MM.1S (cell line): ENCODE measurements around the gene CAMKK1.
"Not testable (repeated sequence)": the region's sequence is repeated elsewhere in the genome, so short reads cannot be mapped to it uniquely, and the experiment has no call there.

Experiments
- DNase-seq: peaks from one replicate; pipeline ENCODE4 v3.0.0-alpha.2; 2015
- H2AFZ ChIP-seq: fragments of 300-600 bp; sonication (generic); 2 replicates; pipeline ENCODE4 v1.6.0; 2016; ENCODE audit warnings: antibody characterized with exemption, low read length
- H3F3A ChIP-seq: fragments of 300-600 bp; sonication (generic); 2 replicates; pipeline ENCODE4 v1.6.1; 2016; ENCODE audit warnings: mild to moderate bottlenecking, antibody characterized with exemption, low read length, moderate library complexity, mixed read lengths; ENCODE audit not compliant: insufficient read depth
- H3K27ac ChIP-seq: fragments of 300-600 bp; sonication (generic); 2 replicates; pipeline ENCODE4 v1.5.1; 2016; ENCODE audit warnings: mild to moderate bottlenecking, low read length
- H3K27me3 ChIP-seq: fragments of 300-600 bp; sonication (generic); replicated peaks from 2 replicates; pipeline ENCODE4 v1.6.0; 2016; ENCODE audit warnings: low read length; ENCODE audit not compliant: insufficient read depth
- H3K36me3 ChIP-seq: fragments of 300-600 bp; sonication (generic); replicated peaks from 2 replicates; pipeline ENCODE4 v1.6.1; 2016; ENCODE audit warnings: mild to moderate bottlenecking, low read length, mixed read lengths; ENCODE audit not compliant: insufficient read depth
- H3K4me1 ChIP-seq: fragments of 300-600 bp; sonication (generic); 2 replicates; pipeline ENCODE4 v1.6.1; 2016; ENCODE audit warnings: low read length, mixed read lengths
- H3K4me2 ChIP-seq: fragments of 300-600 bp; sonication (generic); 2 replicates; pipeline ENCODE4 v1.6.0; 2016; ENCODE audit warnings: low read depth, low read length
- H3K4me3 ChIP-seq: fragments of 300-600 bp; sonication (generic); 2 replicates; pipeline ENCODE4 v1.5.1; 2016; ENCODE audit warnings: low read length, mixed read lengths
- H3K79me2 ChIP-seq: fragments of 300-600 bp; sonication (generic); 2 replicates; pipeline ENCODE4 v1.6.1; 2016; ENCODE audit warnings: mixed run types, low read length, mixed read lengths
- H3K9ac ChIP-seq: fragments of 300-600 bp; sonication (generic); 2 replicates; pipeline ENCODE4 v1.6.1; 2016; ENCODE audit warnings: low read length, mixed read lengths
- H3K9me2 ChIP-seq: fragments of 300-600 bp; sonication (generic); replicated peaks from 2 replicates; pipeline ENCODE4 v1.6.1; 2016; ENCODE audit warnings: mild to moderate bottlenecking, low read length, mixed read lengths; ENCODE audit not compliant: insufficient read depth
- H3K9me3 ChIP-seq: fragments of 300-600 bp; sonication (generic); replicated peaks from 2 replicates; pipeline ENCODE4 v1.6.1; 2016; ENCODE audit warnings: mild to moderate bottlenecking, low read length, mixed read lengths; ENCODE audit not compliant: insufficient read depth
- H4K20me1 ChIP-seq: fragments of 300-600 bp; sonication (generic); 2 replicates; pipeline ENCODE4 v1.6.1; 2016; ENCODE audit warnings: mild to moderate bottlenecking, low read length, moderate library complexity, mixed read lengths; ENCODE audit not compliant: insufficient read depth
- EZH2 ChIP-seq: fragments of 300-600 bp; sonication (generic); optimal IDR thresholded peaks from 2 replicates; pipeline ENCODE3; 2017; ENCODE audit warnings: low read depth, mild to moderate bottlenecking, antibody characterized with exemption, low read length, mixed read lengths
- EZH2phosphoT487 ChIP-seq: fragments of 300-600 bp; sonication (generic); IDR thresholded peaks from 2 replicates; pipeline ENCODE4 v1.6.1; 2018; ENCODE audit warnings: antibody characterized with exemption, low read length
- TF ChIP-seq, protein P1 (sequence below): fragments of 300-600 bp; sonication (generic); IDR thresholded peaks from 2 replicates; pipeline ENCODE4 v1.5.1; 2016; ENCODE audit warnings: antibody characterized with exemption, low read length, mixed read lengths

The CAMKK1 gene

DNA sequence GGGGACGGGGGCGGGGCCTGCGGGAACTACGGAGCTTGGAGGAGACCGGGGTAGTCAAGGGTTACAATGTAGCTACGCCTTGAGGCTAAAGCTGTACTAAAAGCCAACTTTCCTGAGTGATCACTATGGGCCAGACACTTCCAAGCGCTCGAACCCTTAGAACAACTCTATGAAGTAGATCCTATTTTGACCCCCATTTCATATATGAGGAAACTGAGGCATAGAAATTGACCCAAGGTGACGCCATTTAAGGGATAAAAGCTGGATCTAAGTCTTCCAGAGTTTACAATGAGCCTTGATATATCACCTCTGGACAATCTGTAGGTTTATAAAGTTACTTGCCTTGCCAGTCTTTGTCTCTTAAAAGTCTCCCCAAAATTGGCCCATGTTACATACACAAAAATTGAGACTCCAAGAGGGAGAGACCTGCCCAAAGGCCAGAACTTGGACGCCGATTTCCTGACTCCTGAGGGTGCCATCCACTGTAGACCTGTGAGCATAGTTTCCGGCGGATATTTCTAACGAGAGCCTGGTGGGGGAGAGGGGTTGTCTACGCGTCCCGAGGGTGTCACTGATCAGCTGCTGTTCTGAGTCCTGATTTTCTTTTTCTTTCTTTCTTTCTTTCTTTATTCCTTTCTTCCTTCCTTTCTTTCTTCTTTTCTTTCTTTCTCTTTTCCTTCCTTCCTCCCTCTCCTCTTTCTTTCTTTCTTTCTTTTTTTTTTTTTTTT, 46.3 kb downstream of the CAMKK1 start:
- Histone ChIP-seq H4K20me1 (no peaks in the 10 kb centered on the region), H3K27me3 (peaks cover 5% of the 10 kb centered on the region; the same call in 1 of the 2 replicates), H2AFZ (peak overlapping the region; percentile 72), H3K9ac (no peak overlapping the region), H3K27ac (no peak overlapping the region), H3K79me2 (peaks cover 45% of the 10 kb centered on the region), H3K36me3 (no peaks in the 10 kb centered on the region), H3K9me2 (no peaks in the 10 kb centered on the region), H3F3A (no peaks in the 10 kb centered on the region), H3K4me2 (peak overlapping the region; percentile 62), H3K4me1 (peaks cover 7% of the 10 kb centered on the region), H3K4me3 (peak overlapping the region; percentile 99), H3K9me3 (no peaks in the 10 kb centered on the region)
- DNase-seq, result no peak
- TF ChIP-seq, protein P1, sequence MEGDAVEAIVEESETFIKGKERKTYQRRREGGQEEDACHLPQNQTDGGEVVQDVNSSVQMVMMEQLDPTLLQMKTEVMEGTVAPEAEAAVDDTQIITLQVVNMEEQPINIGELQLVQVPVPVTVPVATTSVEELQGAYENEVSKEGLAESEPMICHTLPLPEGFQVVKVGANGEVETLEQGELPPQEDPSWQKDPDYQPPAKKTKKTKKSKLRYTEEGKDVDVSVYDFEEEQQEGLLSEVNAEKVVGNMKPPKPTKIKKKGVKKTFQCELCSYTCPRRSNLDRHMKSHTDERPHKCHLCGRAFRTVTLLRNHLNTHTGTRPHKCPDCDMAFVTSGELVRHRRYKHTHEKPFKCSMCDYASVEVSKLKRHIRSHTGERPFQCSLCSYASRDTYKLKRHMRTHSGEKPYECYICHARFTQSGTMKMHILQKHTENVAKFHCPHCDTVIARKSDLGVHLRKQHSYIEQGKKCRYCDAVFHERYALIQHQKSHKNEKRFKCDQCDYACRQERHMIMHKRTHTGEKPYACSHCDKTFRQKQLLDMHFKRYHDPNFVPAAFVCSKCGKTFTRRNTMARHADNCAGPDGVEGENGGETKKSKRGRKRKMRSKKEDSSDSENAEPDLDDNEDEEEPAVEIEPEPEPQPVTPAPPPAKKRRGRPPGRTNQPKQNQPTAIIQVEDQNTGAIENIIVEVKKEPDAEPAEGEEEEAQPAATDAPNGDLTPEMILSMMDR, result no peak
- TF ChIP-seq EZH2 (no peak), EZH2phosphoT487 (no peak)

DNA sequence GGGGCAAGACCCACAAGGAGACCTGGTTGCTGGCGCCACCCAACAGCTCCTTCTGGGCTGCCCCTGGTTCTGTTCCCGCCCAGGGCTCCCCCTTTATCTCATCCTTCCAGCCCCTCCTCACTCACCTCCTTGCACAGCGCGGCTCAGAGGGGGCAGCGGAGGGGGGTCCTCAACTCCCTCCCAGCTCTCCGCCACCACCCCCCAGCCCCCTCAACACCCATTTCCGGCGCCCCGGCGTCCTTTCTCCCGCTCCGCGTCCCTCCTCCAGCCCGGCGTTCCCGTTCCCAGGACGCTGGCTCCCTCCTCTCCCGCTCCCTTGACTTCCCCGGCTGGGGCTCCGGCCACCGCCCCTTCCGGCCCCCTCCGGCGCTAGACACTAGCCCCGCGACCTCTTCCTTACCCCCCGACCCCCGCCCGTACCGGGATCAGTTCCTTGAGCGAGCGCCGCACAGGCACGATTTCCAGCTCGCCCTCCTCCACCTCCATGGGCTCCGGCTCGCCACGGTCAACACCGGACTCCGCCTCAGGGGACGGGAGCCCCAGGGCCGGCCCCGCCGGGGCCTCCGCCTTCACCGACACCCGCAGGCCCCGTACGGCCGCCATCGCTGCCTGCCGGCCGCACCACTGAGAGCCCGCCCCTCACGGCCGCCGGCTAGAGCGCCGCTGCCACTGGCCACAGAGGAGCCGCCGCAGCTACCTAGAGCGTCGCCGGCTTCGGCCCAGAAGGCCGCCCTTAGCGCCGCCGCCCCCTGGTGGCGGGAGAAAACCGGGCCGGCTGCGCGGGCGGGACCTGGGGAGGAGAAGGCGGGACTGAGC, 47.0 kb downstream of the CAMKK1 start, which contains the start of gene NCBP3:
Gene NCBP3, minus strand, starts transcription at position 626 of the 816 bp plus-strand sequence. Its CDS starts 23 bp downstream, at position 603.
- Histone ChIP-seq H3K4me1 (peaks cover 7% of the 10 kb centered on the region), H3F3A (no peaks in the 10 kb centered on the region), H3K9me3 (no peaks in the 10 kb centered on the region), H3K9ac (peak within 1 kb of the TSS; percentile 98), H3K4me3 (peak within 1 kb of the TSS; percentile 99), H3K9me2 (no peaks in the 10 kb centered on the region), H3K4me2 (peak within 1 kb of the TSS; percentile 90), H3K27ac (peak within 1 kb of the TSS; percentile 37; the same call in 1 of the 2 replicates), H2AFZ (peak within 1 kb of the TSS; percentile 100), H3K36me3 (no peaks in the 10 kb centered on the region), H3K79me2 (peaks cover 49% of the 10 kb centered on the region), H4K20me1 (no peaks in the 10 kb centered on the region), H3K27me3 (peaks cover 5% of the 10 kb centered on the region; the same call in 1 of the 2 replicates)
- TF ChIP-seq, protein P1, result peak; percentile 88
- TF ChIP-seq EZH2phosphoT487, result no peak
- peak; percentile 94 for DNase-seq

DNA sequence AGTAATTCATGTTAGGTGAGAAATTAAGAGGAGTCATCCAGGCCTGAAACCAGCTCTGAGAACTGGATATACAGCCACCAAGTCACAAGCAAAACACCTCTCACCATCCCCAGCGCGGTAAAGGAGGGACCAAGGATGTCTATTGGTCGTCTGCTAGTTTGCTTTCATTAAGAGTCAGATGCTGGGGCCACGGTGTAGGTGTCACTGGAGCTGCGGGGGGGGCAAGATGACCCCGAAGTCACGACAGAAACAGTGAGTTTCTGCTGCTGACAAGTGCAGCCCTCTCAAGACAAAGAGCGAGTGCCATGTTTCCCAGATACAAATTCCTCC, 47.6 kb downstream of the CAMKK1 start:
- H2AFZ ChIP-seq, result peak overlapping the region; percentile 100
- TF ChIP-seq EZH2 (no peak), EZH2phosphoT487 (no peak)
- TF ChIP-seq, protein P1, result no peak
- H3K9me2 ChIP-seq, result no peaks in the 10 kb centered on the region
- peaks cover 7% of the 10 kb centered on the region for H3K4me1 ChIP-seq
- no peaks in the 10 kb centered on the region for H3K36me3 ChIP-seq
- DNase-seq, result peak; percentile 32
- H3K79me2 ChIP-seq, result peaks cover 54% of the 10 kb centered on the region
- H3K9ac ChIP-seq, result peak overlapping the region; percentile 98
- H3K9me3 ChIP-seq, result no peaks in the 10 kb centered on the region
- no peaks in the 10 kb centered on the region for H4K20me1 ChIP-seq
- peaks cover 5% of the 10 kb centered on the region; the same call in 1 of the 2 replicates for H3K27me3 ChIP-seq
- no peaks in the 10 kb centered on the region for H3F3A ChIP-seq
- peak overlapping the region; percentile 99 for H3K4me3 ChIP-seq
- H3K4me2 ChIP-seq, result peak overlapping the region; percentile 90
- peak overlapping the region; percentile 4; the same call in 1 of the 2 replicates for H3K27ac ChIP-seq

DNA sequence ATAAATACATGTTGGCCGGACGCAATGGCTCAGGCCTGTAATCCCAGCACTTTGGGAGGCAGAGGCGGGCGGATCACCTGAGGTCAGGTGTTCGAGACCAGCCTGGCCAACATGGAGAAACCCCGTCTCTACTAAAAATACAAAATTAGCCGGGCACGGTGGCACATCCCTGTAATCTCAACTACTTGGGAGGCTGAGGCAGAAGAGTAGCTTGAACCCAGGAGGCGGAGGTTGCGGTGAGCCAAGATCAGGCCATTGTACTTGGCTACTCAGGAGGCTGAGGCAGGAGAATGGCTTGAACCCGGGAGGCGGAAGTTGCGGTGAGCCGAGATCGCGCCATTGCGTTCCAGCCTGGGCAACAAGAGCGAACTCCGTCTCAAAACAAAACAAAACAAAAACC, 48.3 kb downstream of the CAMKK1 start:
- H4K20me1 ChIP-seq, H3K4me1 ChIP-seq, DNase-seq, H3K36me3 ChIP-seq, H3K27ac ChIP-seq, H2AFZ ChIP-seq, H3K9me3 ChIP-seq, H3K9ac ChIP-seq, H3K27me3 ChIP-seq, H3K4me3 ChIP-seq, H3K9me2 ChIP-seq, H3F3A ChIP-seq: not testable (repeated sequence)
- Histone ChIP-seq H3K79me2 (peaks cover 60% of the 10 kb centered on the region), H3K4me2 (peak overlapping the region; percentile 90; the same call in 1 of the 2 replicates)
